Measurements from ENCODE around the gene MORN5. TPM values are rescaled to one million over a fixed set of nuclear protein-coding genes. Genes with fewer than 3 reads are reported as not detected.

The MORN5 gene
- total RNA-seq, 2 donors from 2014 or later = 0.82 TPM; not detected in 1

DNA sequence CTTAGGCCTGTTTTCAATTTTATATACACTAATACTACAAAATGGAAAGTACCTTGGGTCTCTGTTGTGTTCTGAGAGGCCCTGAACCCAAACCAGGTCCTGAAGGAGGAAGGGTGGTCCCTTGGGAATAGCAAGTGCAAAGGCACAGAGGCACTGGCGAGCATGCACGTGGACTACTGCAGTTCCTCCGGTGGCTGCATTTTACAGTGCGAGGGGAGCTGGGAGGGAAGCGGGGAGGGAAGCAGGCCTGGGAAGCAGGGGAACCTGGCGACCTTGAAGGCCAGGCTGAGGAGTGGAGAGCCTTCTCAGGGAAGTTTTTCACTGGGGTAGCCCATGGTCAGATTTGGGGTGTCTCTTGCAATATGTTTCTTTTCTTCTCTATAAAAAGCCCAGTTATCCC, 33.9 kb downstream of the MORN5 start:
- Mint-ChIP-seq H3K9me3 (no peaks in the 10 kb centered on the region), H3K36me3 (no peaks in the 10 kb centered on the region), H3K27ac (no peak overlapping the region)
- DNase-seq (ENCODE audit: low spot score in 2 of 2) = no peak
- ATAC-seq = no peak

DNA sequence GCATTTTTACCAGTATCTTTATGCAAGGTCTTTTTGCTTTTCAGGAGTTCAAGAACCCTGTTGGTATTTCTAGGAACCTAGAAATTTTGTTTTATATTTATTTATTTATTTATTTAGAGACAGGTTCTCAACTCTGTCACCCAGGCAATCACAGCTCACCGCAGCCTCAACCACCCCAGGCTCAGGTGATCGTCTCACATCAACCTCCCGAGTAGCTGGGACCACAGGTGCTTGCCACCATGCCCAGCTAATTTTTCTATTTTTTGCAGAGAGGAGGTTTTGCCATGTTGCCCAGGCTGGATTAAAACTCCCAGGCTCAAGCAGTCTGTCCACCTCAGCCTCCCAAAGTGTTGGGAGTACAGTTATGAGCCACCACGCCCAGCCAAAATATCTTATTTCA, 36.2 kb downstream of the MORN5 start:
- DNase-seq (ENCODE audit: low spot score in 2 of 2) = no peak
- no peak overlapping the region for H3K27ac Mint-ChIP-seq
- no peaks in the 10 kb centered on the region for H3K9me3 Mint-ChIP-seq
- no peaks in the 10 kb centered on the region for H3K36me3 Mint-ChIP-seq
- no peak for ATAC-seq

DNA sequence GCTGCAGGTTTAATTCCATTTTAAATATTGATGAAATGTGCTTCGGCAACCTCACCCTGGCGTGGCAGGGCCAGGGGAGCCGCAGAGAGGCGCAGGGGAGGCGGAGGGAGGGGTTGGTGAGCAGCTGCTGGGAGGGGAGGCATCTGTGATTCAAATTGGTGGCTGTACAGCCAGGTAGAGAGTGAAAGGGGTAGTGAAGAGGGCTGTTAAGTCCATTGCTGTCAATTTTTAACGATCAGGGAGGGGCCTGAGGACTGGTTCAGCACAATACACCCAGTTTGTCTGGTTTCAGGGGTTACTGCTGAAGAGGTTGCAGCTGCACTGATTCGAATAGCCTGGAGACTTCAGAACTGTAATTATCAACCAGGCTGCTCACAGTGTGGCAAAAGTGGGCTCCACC, 37.7 kb downstream of the MORN5 start:
- DNase-seq (ENCODE audit: low spot score in 2 of 2) = no peak
- Mint-ChIP-seq H3K27ac (no peak overlapping the region), H3K36me3 (no peaks in the 10 kb centered on the region), H3K9me3 (no peaks in the 10 kb centered on the region)
- ATAC-seq = no peak

DNA sequence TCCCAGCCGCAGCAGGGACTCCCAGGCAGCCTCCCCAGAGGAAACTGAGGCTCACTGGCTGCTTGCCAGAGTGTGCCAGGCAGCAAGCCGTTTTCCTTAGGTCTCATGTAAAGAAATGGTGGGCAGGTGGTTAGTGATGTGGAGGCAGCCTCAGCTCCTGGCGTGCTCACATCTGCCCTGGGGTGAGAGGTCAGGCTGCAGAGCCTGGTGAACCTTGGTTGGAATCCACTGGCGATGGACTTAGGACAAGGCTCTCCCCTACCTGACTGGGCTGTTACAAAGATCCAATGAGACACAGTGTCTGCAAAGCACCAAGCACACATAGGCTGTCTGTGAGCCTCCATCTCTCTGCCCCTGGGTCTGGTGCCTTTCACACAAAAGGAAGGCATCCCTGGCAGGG, 38.2 kb downstream of the MORN5 start:
- Mint-ChIP-seq H3K36me3 (no peaks in the 10 kb centered on the region), H3K9me3 (no peaks in the 10 kb centered on the region), H3K27ac (no peak overlapping the region)
- DNase-seq (ENCODE audit: low spot score in 2 of 2) = no peak
- ATAC-seq = no peak

DNA sequence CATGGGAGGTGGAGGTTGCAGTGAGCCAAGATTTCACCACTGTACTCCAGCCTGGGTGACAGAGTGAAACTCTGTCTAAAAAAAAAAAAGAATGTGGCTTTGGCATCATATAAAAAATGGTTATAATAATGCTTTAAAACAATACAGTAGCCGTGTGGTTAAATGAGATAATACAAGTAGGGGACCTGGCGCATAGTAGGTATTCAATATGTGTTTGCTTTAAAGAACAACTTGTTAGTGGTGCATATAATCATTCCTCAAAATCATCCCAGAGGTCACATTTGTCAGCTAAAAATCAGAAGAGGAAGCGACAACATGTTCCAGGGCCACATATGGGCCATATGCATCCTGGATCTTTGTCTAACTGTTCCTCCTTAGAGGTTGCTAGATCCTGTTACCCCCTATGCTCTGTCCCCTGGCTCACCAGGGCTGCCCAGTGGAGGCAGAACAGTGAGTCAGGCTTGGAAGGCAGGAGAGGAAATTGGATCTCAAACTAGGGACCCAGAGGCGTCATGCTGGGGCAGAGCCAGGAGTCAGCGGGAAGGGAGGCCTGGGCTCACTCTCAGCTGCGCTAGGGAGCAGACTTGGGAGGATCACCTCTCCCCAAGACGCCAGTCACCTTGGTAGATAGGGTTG, 41.4 kb downstream of the MORN5 start:
- DNase-seq (ENCODE audit: low spot score in 2 of 2) (no peak), ATAC-seq (no peak)
- Mint-ChIP-seq H3K36me3 (no peaks in the 10 kb centered on the region), H3K9me3 (no peaks in the 10 kb centered on the region), H3K27ac (no peak overlapping the region)

DNA sequence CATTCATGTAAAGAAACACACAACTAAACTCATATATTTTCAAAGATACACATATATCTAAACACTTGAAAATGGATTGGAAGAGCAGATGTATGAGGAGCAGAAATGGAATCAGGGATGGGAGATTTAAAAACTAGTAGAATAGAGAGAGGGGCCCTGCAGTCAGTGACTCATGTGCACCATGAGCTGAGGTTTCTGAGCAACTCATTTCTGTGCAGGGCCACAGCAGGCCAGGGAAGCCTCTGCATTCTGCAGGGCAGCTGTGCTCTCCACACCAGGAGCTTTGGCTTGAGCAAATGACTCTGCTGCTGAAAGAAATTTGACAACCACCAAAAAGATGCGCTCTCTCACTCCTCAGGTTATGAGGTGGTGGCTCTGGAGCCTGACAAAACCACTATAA, 41.9 kb downstream of the MORN5 start:
- ATAC-seq (peak; percentile 41 to 71), DNase-seq (ENCODE audit: low spot score in 2 of 2) (no peak)
- Mint-ChIP-seq H3K9me3 (no peaks in the 10 kb centered on the region), H3K36me3 (no peaks in the 10 kb centered on the region), H3K27ac (no peak overlapping the region)

DNA sequence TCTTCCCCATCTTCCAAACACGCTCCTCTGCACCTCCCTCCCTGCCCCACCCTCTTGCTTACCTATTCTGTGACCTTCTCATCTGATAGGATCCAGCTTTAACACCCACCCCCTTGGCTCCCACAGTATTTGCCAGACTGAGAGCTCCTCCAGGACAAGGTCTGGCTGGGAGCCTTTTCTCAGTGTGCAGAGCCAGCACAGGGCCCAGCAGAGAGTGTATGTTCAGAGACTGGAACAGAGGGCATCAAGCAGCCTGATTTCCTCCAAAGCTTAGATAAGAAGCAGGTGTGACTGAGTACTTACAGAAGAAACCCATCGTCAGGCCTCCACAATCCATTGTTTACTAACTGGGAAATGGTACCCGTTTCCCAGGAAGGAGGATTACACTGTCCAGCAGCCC, 42.4 kb downstream of the MORN5 start:
- DNase-seq (ENCODE audit: low spot score in 2 of 2) = no peak
- Mint-ChIP-seq H3K27ac (peak overlapping the region in 1 of 2 donors; percentile 50), H3K36me3 (no peaks in the 10 kb centered on the region), H3K9me3 (no peaks in the 10 kb centered on the region)
- ATAC-seq = no peak

DNA sequence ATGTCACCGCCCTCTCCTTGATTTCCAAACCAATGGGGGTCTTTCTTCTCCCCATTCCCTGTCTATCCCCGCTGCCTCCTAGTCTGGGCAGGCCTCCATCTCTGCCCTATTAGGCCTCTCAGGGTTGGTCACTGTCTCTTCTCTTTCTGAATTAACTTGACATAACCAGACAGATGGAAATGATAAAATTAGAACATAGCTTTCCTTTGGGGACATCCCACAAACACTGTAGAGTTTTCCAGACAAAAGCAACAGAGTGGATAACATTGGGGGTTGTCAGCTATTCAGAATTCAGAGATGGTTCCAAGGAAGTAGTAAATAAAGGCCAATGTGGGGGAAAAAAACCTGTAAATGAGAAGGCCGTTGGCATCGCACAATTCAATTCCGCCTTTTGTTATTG, 44.3 kb downstream of the MORN5 start:
- Mint-ChIP-seq H3K27ac (no peak overlapping the region), H3K9me3 (no peaks in the 10 kb centered on the region)
- ATAC-seq = no peak

DNA sequence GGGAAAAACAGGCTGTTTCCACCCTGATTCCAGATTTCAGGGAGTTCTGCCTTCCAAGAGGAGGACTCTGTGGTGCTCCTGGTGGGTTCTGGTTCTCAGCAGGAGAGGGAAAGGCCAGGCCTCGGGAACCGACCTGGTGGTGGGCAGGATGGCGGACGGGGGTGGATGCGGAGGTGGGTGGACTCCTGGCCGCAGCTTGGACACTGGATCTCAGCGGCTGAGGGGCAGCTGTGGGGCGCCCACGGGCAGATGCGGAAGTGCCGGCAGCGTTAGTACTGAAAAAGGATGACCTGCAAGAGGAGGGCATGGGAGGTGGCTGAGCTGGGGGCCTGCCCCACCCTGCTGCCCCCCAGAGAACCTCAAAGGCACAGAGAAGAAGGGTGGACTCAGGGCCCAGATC, 44.8 kb downstream of the MORN5 start:
- no peaks in the 10 kb centered on the region for H3K36me3 Mint-ChIP-seq
- ATAC-seq = no peak
- no peak overlapping the region for H3K27ac Mint-ChIP-seq
- H3K9me3 Mint-ChIP-seq = no peaks in the 10 kb centered on the region
- DNase-seq (ENCODE audit: low spot score in 2 of 2) = no peak

More for the DNA sequence above, 44.3 kb downstream of the MORN5 start:
- no peak for DNase-seq (ENCODE audit: low spot score in 2 of 2)
- H3K36me3 Mint-ChIP-seq = no peaks in the 10 kb centered on the region

DNA sequence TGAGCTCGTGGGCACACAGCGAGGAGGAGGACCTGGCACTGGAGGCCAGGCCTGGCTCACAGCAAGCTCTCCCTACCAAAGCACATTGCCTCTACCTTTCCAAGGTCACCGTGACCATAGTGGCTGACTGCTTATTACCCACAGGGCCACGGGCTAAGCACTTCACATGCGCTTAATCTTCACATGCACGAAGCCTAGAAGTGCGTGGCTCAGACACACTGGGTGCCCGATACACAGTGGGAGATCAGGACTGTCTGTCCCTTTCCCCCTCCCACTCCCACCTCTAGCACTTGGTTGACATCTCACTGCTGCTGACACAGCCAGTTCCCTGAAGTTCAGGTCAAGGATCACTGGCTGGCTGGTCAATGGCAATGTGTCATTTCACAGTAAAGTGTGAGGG, 45.5 kb downstream of the MORN5 start:
- DNase-seq (ENCODE audit: low spot score in 2 of 2) = no peak
- Mint-ChIP-seq H3K9me3 (no peaks in the 10 kb centered on the region), H3K36me3 (no peaks in the 10 kb centered on the region), H3K27ac (no peak overlapping the region)
- no peak for ATAC-seq

DNA sequence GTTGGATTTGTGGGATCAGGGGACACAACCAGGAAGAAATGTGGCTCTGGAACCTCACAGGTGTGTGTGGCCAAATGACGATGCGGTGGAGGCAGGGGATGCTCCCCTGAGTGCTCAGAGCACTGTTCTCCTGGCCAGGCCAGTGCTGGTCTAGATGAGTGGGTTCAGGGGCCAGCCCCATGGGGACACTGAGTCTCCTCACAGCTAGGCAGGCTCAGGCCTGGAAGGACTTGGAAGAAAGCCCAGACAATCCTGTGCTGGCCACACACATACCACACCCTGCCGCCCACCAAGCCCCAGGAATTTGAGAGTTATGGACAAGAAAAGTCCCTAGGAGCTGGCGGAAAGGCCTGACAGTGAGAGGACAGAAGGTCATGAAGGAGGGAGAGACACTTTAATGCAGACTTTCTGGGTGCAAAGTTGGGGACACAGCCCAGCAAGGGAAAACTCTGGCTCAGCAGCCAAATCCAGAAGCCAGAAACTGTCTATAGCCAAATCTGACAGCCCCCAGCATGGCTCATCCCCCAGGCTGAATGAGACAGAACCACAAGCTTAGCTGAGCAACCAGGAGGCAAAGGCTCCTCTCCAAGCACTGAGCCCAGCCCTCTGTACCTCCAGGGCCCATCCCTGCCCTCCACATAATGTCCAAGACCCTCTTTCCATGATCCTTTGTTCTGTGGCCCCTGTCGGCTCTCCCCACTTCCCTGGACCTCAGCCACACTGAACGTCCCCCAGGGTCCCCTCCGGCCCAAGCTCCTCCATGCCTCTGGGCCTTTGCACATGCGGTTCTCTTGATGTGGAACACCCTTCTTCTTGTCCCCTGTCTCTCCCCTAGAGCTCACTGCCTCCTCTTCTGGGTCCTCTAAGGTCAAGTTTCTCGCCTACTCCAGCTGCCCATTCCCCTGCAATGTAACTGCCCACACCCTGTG, 46.7 kb downstream of the MORN5 start:
- H3K9me3 Mint-ChIP-seq = no peaks in the 10 kb centered on the region
- no peaks in the 10 kb centered on the region for H3K36me3 Mint-ChIP-seq
- no peak overlapping the region for H3K27ac Mint-ChIP-seq
- ATAC-seq = no peak
- no peak for DNase-seq (ENCODE audit: low spot score in 2 of 2)

DNA sequence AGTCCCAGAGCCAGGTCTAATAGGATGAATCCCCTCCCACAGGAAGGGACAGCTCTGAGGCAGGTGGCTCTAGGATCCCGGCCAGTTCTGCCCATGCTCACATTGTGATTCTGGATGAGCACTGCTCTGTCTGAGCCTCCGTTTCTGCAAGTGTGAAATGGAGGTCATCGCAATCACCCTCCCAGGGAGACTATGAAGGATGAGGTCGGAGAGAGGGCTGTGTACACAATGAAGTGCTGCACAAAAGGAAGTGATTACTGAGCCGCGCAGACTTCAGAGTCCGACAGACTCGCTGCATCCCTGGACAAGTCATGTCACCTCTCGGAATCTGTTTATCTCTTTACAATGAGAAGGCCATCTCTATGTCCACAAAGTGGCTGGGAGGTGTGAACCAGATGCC, 47.4 kb downstream of the MORN5 start:
- Mint-ChIP-seq H3K9me3 (no peaks in the 10 kb centered on the region), H3K36me3 (no peaks in the 10 kb centered on the region), H3K27ac (no peak overlapping the region)
- DNase-seq (ENCODE audit: low spot score in 2 of 2) = no peak
- ATAC-seq = no peak

DNA sequence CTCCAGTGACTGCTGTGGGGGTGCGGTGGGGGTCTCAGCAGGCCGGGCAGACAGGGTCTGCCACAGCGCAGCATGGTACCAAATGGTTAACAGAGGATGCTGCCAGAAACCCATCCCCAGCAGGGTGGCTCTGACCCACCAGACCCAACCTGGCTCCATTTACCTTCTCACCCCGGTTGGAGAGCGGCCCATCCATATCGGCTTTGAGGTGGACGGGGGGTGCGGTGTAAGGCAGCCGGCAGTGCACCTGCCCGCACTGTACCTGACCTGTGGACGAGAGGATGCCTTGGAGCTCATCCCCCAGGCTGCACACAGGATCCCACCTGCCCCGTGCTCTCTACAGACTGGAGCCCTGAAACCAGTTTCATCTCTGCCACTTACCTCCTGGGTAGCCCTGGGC, 49.7 kb downstream of the MORN5 start:
- Mint-ChIP-seq H3K36me3 (no peaks in the 10 kb centered on the region), H3K27ac (no peak overlapping the region), H3K9me3 (no peaks in the 10 kb centered on the region)
- ATAC-seq (no peak), DNase-seq (ENCODE audit: low spot score in 2 of 2) (no peak)

DNA sequence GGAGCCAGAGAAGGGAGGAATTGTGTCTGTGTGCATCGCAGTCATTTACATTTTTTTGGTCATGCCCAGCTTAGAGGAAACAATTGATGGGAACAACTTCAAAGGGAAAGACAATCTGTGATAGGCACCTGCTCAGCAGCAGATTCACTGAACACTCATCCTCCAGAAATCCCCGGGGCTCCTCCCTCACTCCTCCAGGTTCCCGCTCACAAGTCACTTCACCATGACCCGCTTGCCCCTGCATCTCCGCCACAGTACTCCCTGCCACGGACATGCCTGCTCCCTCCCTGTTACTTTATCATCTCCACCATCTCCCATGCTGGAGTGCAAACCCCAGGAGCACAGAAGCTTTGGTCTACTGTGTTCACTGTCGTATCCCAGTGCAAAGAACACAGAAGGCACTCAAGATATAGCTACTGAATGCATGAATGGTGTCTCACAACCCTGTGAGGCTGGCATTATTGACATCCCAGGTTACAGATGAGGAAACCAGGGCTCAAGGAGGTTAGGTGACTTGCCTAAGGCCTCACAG, 52.8 kb downstream of the MORN5 start:
- no peaks in the 10 kb centered on the region for H3K9me3 Mint-ChIP-seq
- no peak overlapping the region for H3K27ac Mint-ChIP-seq
- DNase-seq (ENCODE audit: low spot score in 2 of 2) = no peak
- H3K36me3 Mint-ChIP-seq = no peaks in the 10 kb centered on the region
- no peak for ATAC-seq

DNA sequence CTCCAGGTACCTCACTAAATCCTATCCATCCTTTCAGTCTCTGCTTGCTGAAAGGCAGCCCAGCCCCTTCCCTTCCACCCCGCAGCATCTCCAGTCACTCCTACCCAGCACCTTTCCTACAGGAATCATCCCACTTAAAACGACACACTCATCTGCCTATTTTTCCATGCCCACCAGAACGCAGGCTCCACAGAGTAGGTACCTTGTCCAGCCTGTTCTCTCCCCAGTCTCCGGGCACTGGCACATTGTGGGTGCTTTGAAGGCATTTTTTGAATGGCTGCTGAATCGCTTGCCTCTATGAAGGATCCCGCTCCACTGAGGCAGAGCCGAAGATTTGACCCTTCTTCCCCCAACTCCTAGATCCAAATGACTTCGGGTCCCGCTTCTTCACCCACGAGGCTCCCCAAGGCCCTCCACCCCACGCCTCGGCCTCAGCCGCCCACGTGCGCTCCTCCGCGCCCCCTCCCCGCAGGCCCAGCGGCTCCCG, 53.4 kb downstream of the MORN5 start:
- Mint-ChIP-seq H3K27ac (no peak overlapping the region), H3K9me3 (no peaks in the 10 kb centered on the region), H3K36me3 (no peaks in the 10 kb centered on the region)
- DNase-seq (ENCODE audit: low spot score in 2 of 2) = no peak
- ATAC-seq = no peak

DNA sequence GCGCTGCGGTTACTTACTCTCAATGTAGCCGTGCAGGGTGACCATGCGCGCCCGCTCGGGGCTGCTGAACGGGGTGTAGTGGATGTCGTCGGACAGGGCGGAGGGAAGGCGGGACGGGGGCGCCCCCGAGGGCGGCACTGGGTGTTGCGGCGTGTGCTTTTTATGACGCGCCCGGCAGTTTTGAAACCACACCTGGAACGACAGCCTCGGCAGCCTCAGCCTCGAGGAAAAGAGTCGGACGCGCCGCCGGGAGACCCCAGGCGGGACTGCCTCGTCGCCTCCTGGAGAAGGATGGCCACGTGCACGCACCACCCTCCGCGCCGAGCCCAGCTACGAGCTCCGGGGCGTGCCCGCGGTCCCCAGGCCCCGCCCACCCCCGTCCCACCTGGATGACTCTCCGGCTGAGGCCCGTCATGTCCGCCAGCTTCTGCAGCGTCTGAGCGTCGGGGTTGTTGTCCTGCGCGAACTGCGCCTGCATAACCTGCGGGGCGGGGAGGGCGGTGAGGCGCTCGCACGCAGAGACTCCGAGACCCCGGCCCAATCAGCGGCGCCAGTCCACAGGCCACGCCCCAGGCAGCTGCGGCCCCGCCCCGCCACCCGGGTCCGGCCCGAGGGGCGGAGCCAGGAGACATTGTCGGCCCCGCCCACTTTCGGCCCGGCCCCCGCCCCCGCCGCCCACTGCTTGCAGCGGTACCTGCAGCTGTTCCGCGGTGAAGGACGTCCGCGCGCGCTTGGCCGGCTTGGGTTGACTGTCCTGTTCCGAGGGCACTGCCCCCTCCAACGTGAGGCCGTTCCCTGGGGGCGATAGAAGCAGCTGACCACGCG, 54.1 kb downstream of the MORN5 start:
- DNase-seq (ENCODE audit: low spot score in 2 of 2) (peak in 1 of 2 donors; percentile 70), ATAC-seq (peak; percentile 71 to 92)
- no peak overlapping the region for H3K27ac Mint-ChIP-seq
- H3K9me3 Mint-ChIP-seq = no peaks in the 10 kb centered on the region
- H3K36me3 Mint-ChIP-seq = no peaks in the 10 kb centered on the region

DNA sequence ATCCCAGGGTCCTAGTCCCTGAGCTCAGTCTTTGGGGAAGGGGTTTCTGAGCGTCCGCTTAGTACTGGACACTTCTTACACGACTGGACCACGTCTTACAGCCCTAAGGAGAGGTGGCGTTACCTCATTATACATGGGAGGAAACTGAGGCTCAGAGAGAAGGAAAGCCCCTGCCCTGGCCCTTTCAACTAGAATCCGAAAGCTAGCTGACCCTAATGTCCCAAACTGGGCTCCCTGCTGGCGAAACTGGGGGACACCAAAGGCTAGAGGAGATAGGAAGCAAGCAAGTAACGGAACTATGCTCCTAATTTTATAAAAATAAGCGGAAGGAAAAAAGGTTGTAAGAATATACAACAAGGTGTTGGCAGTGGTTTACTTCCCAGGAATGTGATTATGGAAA, 54.8 kb downstream of the MORN5 start:
- DNase-seq (ENCODE audit: low spot score in 2 of 2) (no peak), ATAC-seq (no peak)
- no peaks in the 10 kb centered on the region for H3K36me3 Mint-ChIP-seq
- H3K9me3 Mint-ChIP-seq = no peaks in the 10 kb centered on the region
- H3K27ac Mint-ChIP-seq = no peak overlapping the region
